Measurements from ENCODE around the gene TTLL10. TPM values are rescaled to one million over a fixed set of nuclear protein-coding genes. Genes with fewer than 3 reads are reported as not detected.
"Not testable (repeated sequence)": the region's sequence is repeated elsewhere in the genome, so short reads cannot be mapped to it uniquely, and the experiment has no call there.

Gene TTLL10
- total RNA-seq, 2 experiments from 2014 or later, result not detected

GRCh38 chr1:1183221-1183747, 9.6 kb downstream of the TTLL10 start:
- ATAC-seq (ENCODE audit: low read depth), result no peak
- Mint-ChIP-seq H3K36me3 (no peaks in the 10 kb centered on the region), H3K27me3 (peaks cover 14% of the 10 kb centered on the region), H3K9me3 (peaks cover 2% of the 10 kb centered on the region), H3K4me1 (peaks cover 4% of the 10 kb centered on the region), H3K27ac (no peak overlapping the region), H3K4me3 (no peak overlapping the region)
- DNase-seq, result no peak
- POLR2A ChIA-PET, result no interaction called here

GRCh38 chr1:1183833-1184775, 10.4 kb downstream of the TTLL10 start:
- peaks cover 17% of the 10 kb centered on the region for H3K27me3 Mint-ChIP-seq
- H3K27ac Mint-ChIP-seq, result no peak overlapping the region
- ATAC-seq (ENCODE audit: low read depth) (no peak), DNase-seq (no peak)
- peaks cover 4% of the 10 kb centered on the region for H3K4me1 Mint-ChIP-seq
- H3K9me3 Mint-ChIP-seq, result peaks cover 2% of the 10 kb centered on the region
- H3K4me3 Mint-ChIP-seq, result no peak overlapping the region
- POLR2A ChIA-PET, result no interaction called here
- H3K36me3 Mint-ChIP-seq, result no peaks in the 10 kb centered on the region

GRCh38 chr1:1185101-1185765, 11.6 kb downstream of the TTLL10 start:
- DNase-seq (no peak), ATAC-seq (ENCODE audit: low read depth) (no peak)
- no peaks in the 10 kb centered on the region for H3K36me3 Mint-ChIP-seq
- H3K27ac Mint-ChIP-seq, result no peak overlapping the region
- H3K4me1 Mint-ChIP-seq, result peaks cover 4% of the 10 kb centered on the region
- POLR2A ChIA-PET, result no interaction called here
- peaks cover 2% of the 10 kb centered on the region for H3K9me3 Mint-ChIP-seq
- H3K27me3 Mint-ChIP-seq, result peaks cover 23% of the 10 kb centered on the region
- no peak overlapping the region for H3K4me3 Mint-ChIP-seq

GRCh38 chr1:1187938-1188337, 14.3 kb downstream of the TTLL10 start:
- H3K4me1 Mint-ChIP-seq, result no peaks in the 10 kb centered on the region
- DNase-seq (no peak), ATAC-seq (ENCODE audit: low read depth) (no peak)
- peaks cover 21% of the 10 kb centered on the region for H3K27me3 Mint-ChIP-seq
- no peak overlapping the region for H3K27ac Mint-ChIP-seq
- no peaks in the 10 kb centered on the region for H3K36me3 Mint-ChIP-seq
- peaks cover 10% of the 10 kb centered on the region for H3K9me3 Mint-ChIP-seq
- H3K4me3 Mint-ChIP-seq, result no peak overlapping the region
- POLR2A ChIA-PET, result interaction anchor here (0.7 kb wide), 2 partner anchors 14 to 43 kb away, joined by 3 read pairs; partner anchors contain the start of gene TTLL10

GRCh38 chr1:1189111-1189510, 15.4 kb downstream of the TTLL10 start:
- POLR2A ChIA-PET, result no interaction called here
- ATAC-seq (ENCODE audit: low read depth), result no peak
- Mint-ChIP-seq H3K4me3 (no peak overlapping the region), H3K27me3 (peaks cover 21% of the 10 kb centered on the region), H3K36me3 (no peaks in the 10 kb centered on the region), H3K4me1 (no peaks in the 10 kb centered on the region), H3K27ac (no peak overlapping the region), H3K9me3 (peaks cover 10% of the 10 kb centered on the region)
- no peak for DNase-seq

GRCh38 chr1:1191734-1192133, 18.1 kb downstream of the TTLL10 start:
- H3K27ac Mint-ChIP-seq, result no peak overlapping the region
- no peak overlapping the region for H3K4me3 Mint-ChIP-seq
- H3K9me3 Mint-ChIP-seq, result peaks cover 18% of the 10 kb centered on the region
- peaks cover 16% of the 10 kb centered on the region for H3K27me3 Mint-ChIP-seq
- no peaks in the 10 kb centered on the region for H3K4me1 Mint-ChIP-seq
- H3K36me3 Mint-ChIP-seq, result peaks cover 3% of the 10 kb centered on the region
- ATAC-seq (ENCODE audit: low read depth) (no peak), DNase-seq (no peak)
- POLR2A ChIA-PET, result no interaction called here

GRCh38 chr1:1194723-1195122, 21.0 kb downstream of the TTLL10 start:
- H3K4me1 Mint-ChIP-seq, result no peaks in the 10 kb centered on the region
- H3K27me3 Mint-ChIP-seq, result peaks cover 4% of the 10 kb centered on the region
- H3K36me3 Mint-ChIP-seq, result peaks cover 3% of the 10 kb centered on the region
- DNase-seq (no peak), ATAC-seq (ENCODE audit: low read depth) (no peak)
- H3K9me3 Mint-ChIP-seq, result peaks cover 16% of the 10 kb centered on the region
- no peak overlapping the region for H3K27ac Mint-ChIP-seq
- H3K4me3 Mint-ChIP-seq, result no peak overlapping the region
- POLR2A ChIA-PET, result no interaction called here

- H3K27ac Mint-ChIP-seq, POLR2A ChIA-PET, H3K4me1 Mint-ChIP-seq: not testable (repeated sequence)
Measured at GRCh38 chr1:1195726-1196125, 22.0 kb downstream of the TTLL10 start.

GRCh38 chr1:1196431-1197187, 22.9 kb downstream of the TTLL10 start:
- no peak overlapping the region for H3K27ac Mint-ChIP-seq

More at GRCh38 chr1:1195726-1196125, 22.0 kb downstream of the TTLL10 start:
- ATAC-seq (ENCODE audit: low read depth); H3K27me3 Mint-ChIP-seq; DNase-seq; H3K4me3 Mint-ChIP-seq; H3K36me3 Mint-ChIP-seq: not testable (repeated sequence)
- peaks cover 16% of the 10 kb centered on the region for H3K9me3 Mint-ChIP-seq

GRCh38 chr1:1197188-1197500, 23.5 kb downstream of the TTLL10 start:
- no peak overlapping the region for H3K4me3 Mint-ChIP-seq
- DNase-seq (no peak), ATAC-seq (ENCODE audit: low read depth) (no peak)
- peaks cover 3% of the 10 kb centered on the region for H3K36me3 Mint-ChIP-seq
- no peaks in the 10 kb centered on the region for H3K27me3 Mint-ChIP-seq
- POLR2A ChIA-PET, result no interaction called here
- no peak overlapping the region for H3K27ac Mint-ChIP-seq
- peaks cover 9% of the 10 kb centered on the region for H3K9me3 Mint-ChIP-seq
- peaks cover 4% of the 10 kb centered on the region for H3K4me1 Mint-ChIP-seq

More at GRCh38 chr1:1196431-1197187, 22.9 kb downstream of the TTLL10 start:
- ATAC-seq (ENCODE audit: low read depth) (no peak), DNase-seq (peak; percentile 28)
- Mint-ChIP-seq H3K36me3 (peaks cover 3% of the 10 kb centered on the region), H3K27me3 (no peaks in the 10 kb centered on the region), H3K9me3 (peaks cover 14% of the 10 kb centered on the region), H3K4me3 (no peak overlapping the region), H3K4me1 (peaks cover 4% of the 10 kb centered on the region)
- POLR2A ChIA-PET, result no interaction called here

- Mint-ChIP-seq H3K9me3 (peaks cover 8% of the 10 kb centered on the region), H3K27me3 (no peaks in the 10 kb centered on the region), H3K36me3 (peaks cover 3% of the 10 kb centered on the region), H3K4me3 (no peak overlapping the region), H3K4me1 (peaks cover 4% of the 10 kb centered on the region), H3K27ac (no peak overlapping the region)
- ATAC-seq (ENCODE audit: low read depth) (no peak), DNase-seq (peak; percentile 30)
- POLR2A ChIA-PET, result no interaction called here
Measured at GRCh38 chr1:1197551-1198422, 24.1 kb downstream of the TTLL10 start.

GRCh38 chr1:1198423-1199140, 24.9 kb downstream of the TTLL10 start:
- Mint-ChIP-seq H3K4me3 (no peak overlapping the region), H3K4me1 (peaks cover 4% of the 10 kb centered on the region), H3K36me3 (peaks cover 3% of the 10 kb centered on the region), H3K27me3 (no peaks in the 10 kb centered on the region), H3K27ac (no peak overlapping the region), H3K9me3 (peaks cover 8% of the 10 kb centered on the region)
- DNase-seq (peak; percentile 31), ATAC-seq (ENCODE audit: low read depth) (no peak)
- POLR2A ChIA-PET, result no interaction called here

Data from activated naive CD8-positive, alpha-beta T cell treated with anti-CD3 and anti-CD28 coated beads, Interleukin-2, amount 10 ng/mL, durations not matched to agents 7 days and 5 days (primary cell).